H9 (cell line): Measurements from ENCODE around the gene FAT2. TPM values are rescaled to one million over a fixed set of nuclear protein-coding genes. Genes with fewer than 3 reads are reported as not detected.
"Not testable (repeated sequence)": the region's sequence is repeated elsewhere in the genome, so short reads cannot be mapped to it uniquely, and the experiment has no call there.

ENCODE experiments used
- DNase-seq: peaks from one replicate; pipeline ENCODE4 v3.0.0-alpha.2; 2017
- H2AFZ ChIP-seq: one replicate; pipeline ENCODE4 v1.6.1; 2013; ENCODE audit warnings: mild to moderate bottlenecking, low read length, control low read depth, moderate library complexity
- H2AK5ac ChIP-seq: 2 replicates; pipeline ENCODE4 v1.6.1; 2013; ENCODE audit warnings: low read length, control low read depth, mixed read lengths; ENCODE audit not compliant: insufficient read length
- H2BK120ac ChIP-seq: one replicate; pipeline ENCODE4 v1.6.1; 2013; ENCODE audit warnings: low read depth, mild to moderate bottlenecking, low read length, control low read depth, inconsistent platforms; ENCODE audit not compliant: poor library complexity, severe bottlenecking
- H2BK12ac ChIP-seq: 2 replicates; pipeline ENCODE4 v1.6.1; 2013; ENCODE audit warnings: low read length, control low read depth, mixed read lengths, low read depth; ENCODE audit not compliant: insufficient read length
- H2BK15ac ChIP-seq: 2 replicates; pipeline ENCODE4 v1.6.1; 2013; ENCODE audit warnings: low read depth, low read length, control low read depth
- H2BK20ac ChIP-seq: one replicate; pipeline ENCODE4 v1.6.1; 2013; ENCODE audit warnings: low read depth, mild to moderate bottlenecking, low read length, control low read depth, inconsistent platforms; ENCODE audit not compliant: poor library complexity, severe bottlenecking
- H2BK5ac ChIP-seq: 2 replicates; pipeline ENCODE4 v1.6.1; 2013; ENCODE audit warnings: low read length, control low read depth, mixed read lengths; ENCODE audit not compliant: insufficient read length
- H3K14ac ChIP-seq: 2 replicates; pipeline ENCODE4 v1.6.1; 2013; ENCODE audit warnings: low read length, control low read depth; ENCODE audit not compliant: insufficient read depth
- H3K18ac ChIP-seq: 2 replicates; pipeline ENCODE4 v1.6.1; 2013; ENCODE audit warnings: low read depth, mild to moderate bottlenecking, mixed read lengths, low read length, control low read depth; ENCODE audit not compliant: insufficient read length
- H3K23ac ChIP-seq: 2 replicates; pipeline ENCODE4 v1.6.1; 2013; ENCODE audit warnings: low read length, control low read depth, mixed read lengths, low read depth; ENCODE audit not compliant: insufficient read length
- H3K23me2 ChIP-seq: 2 replicates; pipeline ENCODE4 v1.6.1; 2013; ENCODE audit warnings: low read depth, mild to moderate bottlenecking, mixed read lengths, low read length, control low read depth; ENCODE audit not compliant: insufficient read length, poor library complexity, severe bottlenecking
- H3K27ac ChIP-seq: 2 replicates; pipeline ENCODE4 v1.5.1; 2013; ENCODE audit warnings: low read length, control low read depth, mixed read lengths, low read depth; ENCODE audit not compliant: insufficient read length
- H3K27me3 ChIP-seq: 2 replicates; pipeline ENCODE4 v1.6.1; 2013; ENCODE audit warnings: low read length, control low read depth, inconsistent platforms; ENCODE audit not compliant: insufficient read depth
- H3K4ac ChIP-seq: 2 replicates; pipeline ENCODE4 v1.6.1; 2013; ENCODE audit warnings: low read depth, mild to moderate bottlenecking, control low read depth, inconsistent platforms, low read length, moderate library complexity
- H3K4me1 ChIP-seq: 2 replicates; pipeline ENCODE4 v1.6.1; 2013; ENCODE audit warnings: low read length, control low read depth, inconsistent platforms; ENCODE audit not compliant: insufficient read depth
- H3K4me2 ChIP-seq: 2 replicates; pipeline ENCODE4 v1.6.1; 2013; ENCODE audit warnings: low read length, control low read depth, mixed read lengths; ENCODE audit not compliant: insufficient read length, insufficient read depth
- H3K56ac ChIP-seq: 2 replicates; pipeline ENCODE4 v1.6.1; 2013; ENCODE audit warnings: low read depth, mild to moderate bottlenecking, mixed read lengths, low read length, control low read depth; ENCODE audit not compliant: insufficient read length
- H3K79me1 ChIP-seq: 2 replicates; pipeline ENCODE4 v1.6.1; 2013; ENCODE audit warnings: low read depth, mild to moderate bottlenecking, moderate library complexity, low read length, control low read depth, inconsistent platforms; ENCODE audit not compliant: insufficient read depth, poor library complexity, severe bottlenecking
- H3K79me2 ChIP-seq: 2 replicates; pipeline ENCODE4 v1.6.1; 2013; ENCODE audit warnings: low read length, control low read depth, inconsistent platforms; ENCODE audit not compliant: insufficient read depth
- H3K9ac ChIP-seq: 2 replicates; pipeline ENCODE4 v1.6.1; 2013; ENCODE audit warnings: low read length, control low read depth, mixed read lengths; ENCODE audit not compliant: insufficient read length; ENCODE audit errors: extremely low read depth
- H3K9me3 ChIP-seq: one replicate; pipeline ENCODE4 v1.6.1; 2013; ENCODE audit warnings: low read depth, low read length, inconsistent platforms; ENCODE audit not compliant: control insufficient read depth
- H3T11ph ChIP-seq: one replicate; pipeline ENCODE4 v1.6.1; 2013; ENCODE audit warnings: mild to moderate bottlenecking, low read length, control low read depth, inconsistent platforms
- H4K20me1 ChIP-seq: one replicate; pipeline ENCODE4 v1.6.1; 2013; ENCODE audit not compliant: control insufficient read depth, insufficient read length, insufficient read depth
- H4K5ac ChIP-seq: 2 replicates; pipeline ENCODE4 v1.6.1; 2013; ENCODE audit warnings: low read depth, mild to moderate bottlenecking, mixed read lengths, low read length, control low read depth; ENCODE audit not compliant: insufficient read length
- H4K8ac ChIP-seq: replicated peaks from 2 replicates; pipeline ENCODE4 v1.6.1; 2013; ENCODE audit warnings: low read length, control low read depth, mixed read lengths, low read depth; ENCODE audit not compliant: insufficient read length
- H4K91ac ChIP-seq: 2 replicates; pipeline ENCODE4 v1.6.1; 2013; ENCODE audit warnings: low read depth, mild to moderate bottlenecking, moderate library complexity, mixed read lengths, low read length, control low read depth; ENCODE audit not compliant: insufficient read length
- H3K27ac Mint-ChIP-seq, 3 experiments: 2 replicates in 2 of 3; 3 replicates in 1 of 3; pipeline ENCODE4 v1.8.0; 2020 to 2021; ENCODE audit warnings: mixed read lengths in 3 of 3, mild to moderate bottlenecking in 1 of 3, moderate library complexity in 1 of 3
- H3K27me3 Mint-ChIP-seq: 2 replicates; pipeline ENCODE4 v1.8.0; 2021; ENCODE audit warnings: low read depth, mild to moderate bottlenecking, moderate library complexity, mixed read lengths
- H3K36me3 Mint-ChIP-seq, 3 experiments: 2 replicates in 2 of 3; 3 replicates in 1 of 3; pipeline ENCODE4 v1.8.0; 2020 to 2021; ENCODE audit warnings: low read depth in 3 of 3, mixed read lengths in 3 of 3; ENCODE audit not compliant: insufficient read depth in 1 of 3
- H3K4me1 Mint-ChIP-seq, 2 experiments: 2 replicates each; pipeline ENCODE4 v1.8.0; 2020; ENCODE audit warnings: mixed read lengths in 2 of 2
- H3K4me3 Mint-ChIP-seq, 2 experiments: 2 replicates in 1 of 2; 3 replicates in 1 of 2; pipeline ENCODE4 v1.8.0; 2020 to 2021; ENCODE audit warnings: mild to moderate bottlenecking in 2 of 2, mixed read lengths in 2 of 2, moderate library complexity in 1 of 2
- H3K9me3 Mint-ChIP-seq, 2 experiments: 2 replicates in 1 of 2; 3 replicates in 1 of 2; pipeline ENCODE4 v1.8.0; 2020; ENCODE audit warnings: mild to moderate bottlenecking in 2 of 2, mixed read lengths in 2 of 2, moderate library complexity in 1 of 2
- CTCF ChIP-seq: fragments of 200-600 bp; sonication (generic); conservative IDR thresholded peaks from 3 replicates; pipeline ENCODE4 v1.8.0; 2021; ENCODE audit warnings: antibody characterized with exemption, mild to moderate bottlenecking
- WGBS: extraction: QIAGEN DNeasy Blood & Tissue Kit; methylation state at CpG from one replicate; pipeline ENCODE4 v1.1.7; 2013; ENCODE audit warnings: missing lambda C conversion rate, low lambda C conversion rate, mixed read lengths; ENCODE audit not compliant: insufficient read length; ENCODE audit errors: extremely low coverage; 5-methylcytosine and 5-hydroxymethylcytosine counted together
- total RNA-seq: library from RNA; stranded (reverse); gene quantifications from 2 replicates; pipeline ENCODE4 v1.2.1, GENCODE V29; 2021

FAT2 gene
- total RNA-seq, 1 experiment from 2014 or later = 0.15 TPM

GRCh38 chr5:151580239-151580638, 10.9 kb downstream of the FAT2 start:
- no peaks in the 10 kb centered on the region for H3K36me3 Mint-ChIP-seq
- no CpG with 5 or more reads among the region's 9 CpGs for WGBS
- no peak overlapping the region for H2BK20ac ChIP-seq

GRCh38 chr5:151579146-151579545, 12.0 kb downstream of the FAT2 start:
- not testable (repeated sequence) for H3K14ac ChIP-seq, H3K9ac ChIP-seq, H3K18ac ChIP-seq, H3K56ac ChIP-seq, H2BK5ac ChIP-seq, H3K23me2 ChIP-seq, H3K27ac ChIP-seq, H2AFZ ChIP-seq, H3K27me3 ChIP-seq, H3K9me3 ChIP-seq, H4K91ac ChIP-seq, H4K8ac ChIP-seq, H3K27ac Mint-ChIP-seq, H3K4me2 ChIP-seq, H3K4ac ChIP-seq, H3K27me3 Mint-ChIP-seq, H3K79me1 ChIP-seq, H2BK120ac ChIP-seq, H4K5ac ChIP-seq, H2BK15ac ChIP-seq, DNase-seq, H3T11ph ChIP-seq, H3K23ac ChIP-seq, H4K20me1 ChIP-seq, H3K4me3 Mint-ChIP-seq, H3K9me3 Mint-ChIP-seq, H2AK5ac ChIP-seq, H2BK12ac ChIP-seq, H2BK20ac ChIP-seq, H3K36me3 Mint-ChIP-seq, H3K4me1 ChIP-seq, H3K79me2 ChIP-seq
- no CpG with 5 or more reads among the region's 1 CpG for WGBS
- H3K4me1 Mint-ChIP-seq = peaks cover 14 to 33% of the 10 kb centered on the region in 2 experiments

More at GRCh38 chr5:151580239-151580638, 10.9 kb downstream of the FAT2 start:
- Mint-ChIP-seq H3K27me3 (0 out of 2 replicates have a peak, but pooled peaks cover under 1% of the 10 kb centered on the region), H3K4me3 (no peak overlapping the region), H3K9me3 (no peaks in the 10 kb centered on the region), H3K27ac (no peak overlapping the region), H3K4me1 (peaks cover 17 to 40% of the 10 kb centered on the region in 2 experiments)
- Histone ChIP-seq H3K56ac (no peak overlapping the region), H3K4me1 (no peaks in the 10 kb centered on the region; the same call in 1 of the 2 replicates), H3K23ac (no peak overlapping the region), H2BK5ac (no peak overlapping the region), H3K79me1 (no peaks in the 10 kb centered on the region), H4K8ac (no peak overlapping the region), H4K91ac (no peak overlapping the region), H4K5ac (no peak overlapping the region), H3K9ac (no peak overlapping the region), H3K18ac (no peak overlapping the region), H2BK15ac (no peak overlapping the region), H2AK5ac (no peak overlapping the region), H3K79me2 (no peaks in the 10 kb centered on the region), H3K4ac (no peak overlapping the region), H3K4me2 (no peak overlapping the region), H3K27ac (no peak overlapping the region), H3K9me3 (no peaks in the 10 kb centered on the region), H3K27me3 (no peaks in the 10 kb centered on the region), H3K23me2 (no peaks in the 10 kb centered on the region), H2BK12ac (no peak overlapping the region), H2BK120ac (no peak overlapping the region), H2AFZ (no peak overlapping the region), H4K20me1 (no peaks in the 10 kb centered on the region), H3T11ph (no peak overlapping the region), H3K14ac (no peak overlapping the region)
- no peak for DNase-seq
- no peak for TF ChIP-seq CTCF
